NCI-H2081 treated with DMSO at 0.1 percent for 48 hours (cell line): ENCODE results near the gene CLCN7.

ENCODE experiments used
- DNase-seq: peaks from one replicate; lab custom pipeline; 2025; lab: John Stamatoyannopoulos, UW

The CLCN7 gene

GRCh38 chr16:1430759-1431496 lies 43.9 kb downstream of the CLCN7 start, which contains the start of gene PERCC1:
Gene PERCC1, plus strand, starts transcription at chr16:1431078. Its CDS starts 1,516 bp downstream, at chr16:1432594.
- DNase-seq = peak; percentile 69

GRCh38 chr16:1430214-1430758 lies 44.5 kb downstream of the CLCN7 start:
- no peak for DNase-seq

- DNase-seq = no peak
Measured at GRCh38 chr16:1429631-1430030, 45.2 kb downstream of the CLCN7 start.

- DNase-seq = no peak
Measured at GRCh38 chr16:1429012-1429411, 45.8 kb downstream of the CLCN7 start.

- DNase-seq = no peak
Measured at GRCh38 chr16:1428511-1428910, 46.3 kb downstream of the CLCN7 start.

- no peak for DNase-seq
Measured at GRCh38 chr16:1427473-1428461, 47.1 kb downstream of the CLCN7 start.

GRCh38 chr16:1426734-1427471 lies 47.9 kb downstream of the CLCN7 start:
- no peak for DNase-seq

GRCh38 chr16:1425616-1426370 lies 49.0 kb downstream of the CLCN7 start:
- DNase-seq = no peak

- no peak for DNase-seq
Measured at GRCh38 chr16:1424028-1424427, 50.8 kb downstream of the CLCN7 start.

- no peak for DNase-seq
Measured at GRCh38 chr16:1422076-1422475, 52.8 kb downstream of the CLCN7 start.

- DNase-seq = no peak
Measured at GRCh38 chr16:1420111-1420539, 54.7 kb downstream of the CLCN7 start.

- no peak for DNase-seq
Measured at GRCh38 chr16:1416521-1416941, 58.3 kb downstream of the CLCN7 start.

GRCh38 chr16:1414532-1415260 lies 60.1 kb downstream of the CLCN7 start, which contains the start of gene UNKL:
Gene UNKL, minus strand, starts transcription at chr16:1414704. Its CDS starts 13 bp downstream, at chr16:1414691.
- no peak for DNase-seq

- no peak for DNase-seq
Measured at GRCh38 chr16:1413684-1414531, 60.9 kb downstream of the CLCN7 start.

- DNase-seq = no peak
Measured at GRCh38 chr16:1412847-1413246, 62.0 kb downstream of the CLCN7 start.

- DNase-seq = no peak
Measured at GRCh38 chr16:1408171-1408837, 66.5 kb downstream of the CLCN7 start.

GRCh38 chr16:1407753-1408152 lies 67.1 kb downstream of the CLCN7 start:
- DNase-seq = no peak

GRCh38 chr16:1403733-1404132 lies 71.1 kb downstream of the CLCN7 start:
- no peak for DNase-seq

- no peak for DNase-seq
Measured at GRCh38 chr16:1403036-1403435, 71.8 kb downstream of the CLCN7 start.
